ENCODE results near the gene ATP7A. TPM values are rescaled to one million over a fixed set of nuclear protein-coding genes. Genes with fewer than 3 reads are reported as not detected.

Gene ATP7A
- total RNA-seq, 1 experiment from 2014 or later: 2.1 TPM

- Histone ChIP-seq H3K18ac (ENCODE audit: insufficient read length, low read depth, low read length) (no peak overlapping the region), H3K27me3 (ENCODE audit: insufficient read depth, low read length) (no peaks in the 10 kb centered on the region), H2BK20ac (ENCODE audit: low read depth, low read length, poor library complexity, severe bottlenecking) (no peak overlapping the region), H3K4me2 (ENCODE audit: insufficient read depth, insufficient read length, low read length) (no peak overlapping the region), H3K56ac (ENCODE audit: insufficient read length, low read depth, low read length) (no peak overlapping the region), H3K14ac (ENCODE audit: insufficient read depth, low read length) (no peak overlapping the region), H3K23me2 (ENCODE audit: insufficient read length, low read depth, low read length, poor library complexity, severe bottlenecking) (no peaks in the 10 kb centered on the region), H3K4ac (ENCODE audit: low read depth, low read length) (no peak overlapping the region), H3K4me1 (ENCODE audit: insufficient read depth, low read length) (no peaks in the 10 kb centered on the region), H4K91ac (ENCODE audit: insufficient read length, low read depth, low read length) (no peak overlapping the region), H2BK120ac (ENCODE audit: low read depth, low read length, poor library complexity, severe bottlenecking) (no peak overlapping the region), H3K79me2 (ENCODE audit: insufficient read depth, low read length) (no peaks in the 10 kb centered on the region), H2AFZ (ENCODE audit: low read length) (no peak overlapping the region), H4K5ac (ENCODE audit: insufficient read length, low read depth, low read length) (no peak overlapping the region), H3K9ac (ENCODE audit: extremely low read depth, insufficient read length, low read length) (no peak overlapping the region), H3K23ac (ENCODE audit: insufficient read length, low read depth, low read length) (no peak overlapping the region), H2AK5ac (ENCODE audit: insufficient read length, low read length) (no peak overlapping the region), H3K79me1 (ENCODE audit: insufficient read depth, low read depth, low read length, poor library complexity, severe bottlenecking) (no peaks in the 10 kb centered on the region), H3K9me3 (ENCODE audit: control insufficient read depth, low read depth, low read length) (peaks cover 24% of the 10 kb centered on the region), H2BK5ac (ENCODE audit: insufficient read length, low read length) (no peak overlapping the region), H3K27ac (ENCODE audit: insufficient read length, low read depth, low read length) (no peak overlapping the region), H2BK12ac (ENCODE audit: insufficient read length, low read depth, low read length) (no peak overlapping the region), H2BK15ac (ENCODE audit: low read depth, low read length) (no peak overlapping the region), H3T11ph (ENCODE audit: low read length) (no peak overlapping the region), H4K8ac (replicated peaks; ENCODE audit: insufficient read length, low read depth, low read length) (no peak overlapping the region), H4K20me1 (ENCODE audit: control insufficient read depth, insufficient read depth, insufficient read length) (no peaks in the 10 kb centered on the region)
- Mint-ChIP-seq H3K9me3 (peaks cover 34 to 41% of the 10 kb centered on the region in 2 experiments), H3K36me3 (ENCODE audit: insufficient read depth in 1 of 3, low read depth in 3 of 3) (peaks cover 0 to 4% (median 3%) of the 10 kb centered on the region in 3 experiments; a peak in 2 of 7 replicates), H3K27ac (no peak overlapping the region), H3K4me3 (no peak overlapping the region), H3K27me3 (ENCODE audit: low read depth) (no peaks in the 10 kb centered on the region), H3K4me1 (no peaks in the 10 kb centered on the region)
- DNase-seq: no peak
- TF ChIP-seq CTCF (conservative IDR thresholded peaks at IDR 0.05): no peak
These were observed 12.3 kb downstream of the ATP7A start for GRCh38 chrX:77922787-77923186.
